GM23338 (cell line): ENCODE results near the gene GSDMA. TPM values are rescaled to one million over a fixed set of nuclear protein-coding genes. Genes with fewer than 3 reads are reported as not detected.

Source experiments
- ATAC-seq: fragments of 200-7000 bp; cut with Tn5 transposase; 3 replicates; pipeline ENCODE4 v1.9.1; 2020
- DNase-seq: peaks from one replicate; pipeline ENCODE4 v3.0.0-alpha.2; 2015; ENCODE audit warnings: low spot score
- H2AFZ ChIP-seq: fragments of 200-600 bp; sonication (generic); 2 replicates; pipeline ENCODE4 v1.8.0; 2016; ENCODE audit warnings: antibody characterized with exemption, mild to moderate bottlenecking, moderate library complexity
- H3F3A ChIP-seq: fragments of 200-600 bp; sonication (generic); replicated peaks from 2 replicates; pipeline ENCODE4 v1.8.0; 2017; ENCODE audit warnings: antibody characterized with exemption, mixed run types, low read depth
- H3K27ac ChIP-seq: fragments of 200-600 bp; sonication (generic); 2 replicates; pipeline ENCODE4 v1.6.1; 2016; ENCODE audit warnings: low read depth
- H3K27me3 ChIP-seq: fragments of 200-600 bp; sonication (generic); 2 replicates; pipeline ENCODE4 v1.8.0; 2016; ENCODE audit warnings: mild to moderate bottlenecking, mixed run types, moderate library complexity; ENCODE audit not compliant: insufficient read depth
- H3K36me3 ChIP-seq: fragments of 200-600 bp; sonication (generic); 2 replicates; pipeline ENCODE4 v1.8.0; 2016; ENCODE audit warnings: mild to moderate bottlenecking; ENCODE audit not compliant: insufficient read depth
- H3K4me1 ChIP-seq: fragments of 200-600 bp; sonication (generic); 2 replicates; pipeline ENCODE4 v1.8.0; 2016; ENCODE audit warnings: mild to moderate bottlenecking, moderate library complexity; ENCODE audit not compliant: insufficient read depth
- H3K4me2 ChIP-seq: fragments of 200-600 bp; sonication (generic); 2 replicates; pipeline ENCODE4 v1.7.1; 2017; ENCODE audit warnings: mixed run types
- H3K4me3 ChIP-seq: fragments of 200-600 bp; sonication (generic); 2 replicates; pipeline ENCODE4 v1.6.1; 2016; ENCODE audit warnings: mixed run types
- H3K79me2 ChIP-seq: fragments of 200-600 bp; sonication (generic); replicated peaks from 2 replicates; pipeline ENCODE4 v1.8.0; 2017; ENCODE audit warnings: mild to moderate bottlenecking; ENCODE audit not compliant: insufficient read depth
- H3K9me2 ChIP-seq: fragments of 200-600 bp; sonication (generic); 2 replicates; pipeline ENCODE4 v1.8.0; 2017; ENCODE audit not compliant: insufficient read depth
- H4K20me1 ChIP-seq: fragments of 200-600 bp; sonication (generic); replicated peaks from 2 replicates; pipeline ENCODE4 v1.8.0; 2017; ENCODE audit warnings: mild to moderate bottlenecking; ENCODE audit not compliant: insufficient read depth
- H3K27ac Mint-ChIP-seq: 2 replicates; pipeline ENCODE4 v1.8.0; 2020; ENCODE audit warnings: inconsistent platforms, mild to moderate bottlenecking, moderate library complexity, mixed read lengths
- H3K27me3 Mint-ChIP-seq: 3 replicates; pipeline ENCODE4 v1.8.0; 2022; ENCODE audit warnings: low read depth, mild to moderate bottlenecking, moderate library complexity, mixed read lengths, inconsistent platforms; ENCODE audit not compliant: insufficient read depth, poor library complexity
- H3K36me3 Mint-ChIP-seq: 3 replicates; pipeline ENCODE4 v1.8.0; 2021; ENCODE audit warnings: low read depth, mild to moderate bottlenecking, inconsistent platforms, moderate library complexity, mixed read lengths
- H3K4me1 Mint-ChIP-seq: 3 replicates; pipeline ENCODE4 v1.8.0; 2020; ENCODE audit warnings: mild to moderate bottlenecking, inconsistent platforms, mixed read lengths
- H3K4me3 Mint-ChIP-seq: 3 replicates; pipeline ENCODE4 v1.8.0; 2021; ENCODE audit warnings: moderate library complexity, mild to moderate bottlenecking, inconsistent platforms, mixed read lengths
- H3K9me3 Mint-ChIP-seq: 3 replicates; pipeline ENCODE4 v1.8.0; 2020; ENCODE audit warnings: moderate library complexity, mild to moderate bottlenecking, inconsistent platforms, mixed read lengths
- CREB1 ChIP-seq: fragments of 250-450 bp; sonication (Bioruptor Pico); IDR thresholded peaks from 2 replicates; pipeline ENCODE4 v1.5.0; 2020; ENCODE audit warnings: low read depth, mild to moderate bottlenecking, moderate library complexity
- EZH2 ChIP-seq: fragments of 200-600 bp; sonication (generic); IDR thresholded peaks from one replicate; pipeline ENCODE4 v1.8.0; 2017; ENCODE audit warnings: antibody characterized with exemption, mild to moderate bottlenecking, low read depth; ENCODE audit not compliant: unreplicated experiment
- EZH2phosphoT487 ChIP-seq: fragments of 200-600 bp; sonication (generic); IDR thresholded peaks from one replicate; pipeline ENCODE4 v1.8.1; 2018; ENCODE audit warnings: antibody characterized with exemption; ENCODE audit not compliant: unreplicated experiment
- JUNB ChIP-seq: IDR thresholded peaks from one replicate; pipeline ENCODE4 v1.6.1; 2016; ENCODE audit warnings: antibody characterized with exemption; ENCODE audit not compliant: unreplicated experiment
- NANOG ChIP-seq: IDR thresholded peaks from 2 replicates; pipeline ENCODE4 v1.6.1; 2016; ENCODE audit warnings: antibody characterized with exemption, borderline replicate concordance
- POLR2AphosphoS5 ChIP-seq: IDR thresholded peaks from 2 replicates; pipeline ENCODE4 v1.6.1; 2016; ENCODE audit warnings: antibody characterized with exemption, low read depth
- STAT1 ChIP-seq: IDR thresholded peaks from one replicate; pipeline ENCODE4 v1.6.1; 2016; ENCODE audit warnings: antibody characterized with exemption; ENCODE audit not compliant: unreplicated experiment
- ZNF114 ChIP-seq: fragments of 250-450 bp; sonication (Bioruptor Pico); IDR thresholded peaks from 2 replicates; pipeline ENCODE4 v1.5.0; 2020; ENCODE audit warnings: mild to moderate bottlenecking, moderate library complexity
- ZNF331 ChIP-seq: fragments of 250-450 bp; sonication (Bioruptor Pico); IDR thresholded peaks from 2 replicates; pipeline ENCODE4 v1.5.0; 2020; ENCODE audit warnings: low read depth, mild to moderate bottlenecking, moderate library complexity
- polyA plus RNA-seq: library from polyadenylated mRNA; unstranded; fragments of >200 nt; fragmentation: Nextera tagmentation; extraction: Ambion mirVana; gene quantifications from 2 replicates; pipeline ENCODE4 v1.2.1, GENCODE V29; 2016
- total RNA-seq: library from RNA; depleted of rRNA; stranded (reverse); fragments of >200 nt; shearing (Covaris generic); gene quantifications from 2 replicates; pipeline ENCODE4 v1.2.3, GENCODE V29; 2014
- TF ChIP-seq, protein P1 (sequence below), 2 experiments: fragments of 200-600 bp in 1 of 2; sonication (generic) in 1 of 2; conservative IDR thresholded peaks; 2 replicates each; pipeline versions ENCODE4 v1.5.1 to v1.6.1; 2016 to 2017; ENCODE audit warnings: antibody characterized with exemption in 2 of 2, low read depth in 2 of 2, mild to moderate bottlenecking in 2 of 2, moderate library complexity in 1 of 2
- TF ChIP-seq, protein P2 (sequence below): IDR thresholded peaks from one replicate; pipeline ENCODE4 v1.6.1; 2018; ENCODE audit warnings: antibody characterized with exemption; ENCODE audit not compliant: unreplicated experiment
- TF ChIP-seq, protein P3 (sequence below): IDR thresholded peaks from 2 replicates; pipeline ENCODE4 v1.6.1; 2016; ENCODE audit warnings: antibody characterized with exemption
- TF ChIP-seq, protein P4 (sequence below): fragments of 250-450 bp; sonication (Bioruptor Pico); IDR thresholded peaks from 2 replicates; pipeline ENCODE4 v1.5.0; 2020; ENCODE audit warnings: mild to moderate bottlenecking, moderate library complexity

GSDMA gene
- total and polyA plus RNA-seq, 2 experiments from 2014 or later: not detected

DNA sequence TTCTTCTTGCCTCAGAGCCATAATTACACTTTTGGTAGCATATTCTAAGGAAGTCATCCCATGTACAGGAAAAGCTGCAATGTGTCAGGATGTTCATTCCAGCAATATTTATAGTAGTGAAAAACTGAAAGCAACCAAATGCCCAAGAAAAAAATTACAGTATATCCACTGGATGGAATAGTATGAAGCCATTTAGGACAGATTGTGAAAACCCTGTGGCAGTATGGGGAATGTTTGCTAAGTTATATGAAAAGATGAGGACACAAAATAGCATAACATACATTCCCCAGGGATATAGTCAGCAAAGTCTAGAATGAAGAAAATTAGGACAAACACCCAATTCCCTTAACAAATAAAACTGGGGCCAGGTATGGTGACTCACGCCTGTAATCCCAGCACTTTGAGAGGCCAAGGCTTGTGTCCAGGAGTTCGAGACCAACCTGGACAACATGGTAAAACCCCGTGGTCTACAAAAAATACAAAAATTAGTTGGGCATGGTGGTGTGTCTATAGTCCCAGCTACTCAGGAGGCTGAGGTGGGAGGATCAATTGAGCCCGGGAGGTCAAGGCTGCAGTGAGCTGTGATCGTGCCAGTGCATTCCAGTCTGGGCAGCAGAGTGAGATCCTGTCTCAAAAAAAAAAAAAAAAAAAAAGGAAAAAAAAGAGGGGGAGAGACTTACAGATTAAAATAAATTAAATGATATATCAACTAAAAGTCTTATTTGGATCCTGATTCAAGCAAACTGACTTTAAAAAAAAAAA is 33.0 kb upstream of the GSDMA start:
- Histone ChIP-seq H3K4me3 (no peak overlapping the region), H3K36me3 (no peaks in the 10 kb centered on the region), H3K27me3 (no peaks in the 10 kb centered on the region), H3K4me2 (no peak overlapping the region), H3K9me2 (no peaks in the 10 kb centered on the region), H3K27ac (no peak overlapping the region), H2AFZ (no peak overlapping the region), H3F3A (peaks cover 7% of the 10 kb centered on the region), H3K4me1 (peaks cover 26% of the 10 kb centered on the region), H3K79me2 (peaks cover 24% of the 10 kb centered on the region), H4K20me1 (peaks cover 13% of the 10 kb centered on the region)
- Mint-ChIP-seq H3K36me3 (peaks cover 2% of the 10 kb centered on the region; the same call in 1 of the 3 replicates), H3K4me3 (0 out of 3 replicates have a peak overlapping the region, but pooled peaks have one; percentile 10), H3K27me3 (peaks cover 5% of the 10 kb centered on the region), H3K4me1 (peaks cover 45% of the 10 kb centered on the region), H3K27ac (no peak overlapping the region), H3K9me3 (no peaks in the 10 kb centered on the region)
- TF ChIP-seq ZNF114 (CRISPR knock-in tag) (no peak), EZH2 (no peak), POLR2AphosphoS5 (no peak), ZNF331 (CRISPR knock-in tag) (no peak), CREB1 (no peak), JUNB (no peak), NANOG (no peak), STAT1 (no peak), EZH2phosphoT487 (no peak)
- TF ChIP-seq, protein P1, sequence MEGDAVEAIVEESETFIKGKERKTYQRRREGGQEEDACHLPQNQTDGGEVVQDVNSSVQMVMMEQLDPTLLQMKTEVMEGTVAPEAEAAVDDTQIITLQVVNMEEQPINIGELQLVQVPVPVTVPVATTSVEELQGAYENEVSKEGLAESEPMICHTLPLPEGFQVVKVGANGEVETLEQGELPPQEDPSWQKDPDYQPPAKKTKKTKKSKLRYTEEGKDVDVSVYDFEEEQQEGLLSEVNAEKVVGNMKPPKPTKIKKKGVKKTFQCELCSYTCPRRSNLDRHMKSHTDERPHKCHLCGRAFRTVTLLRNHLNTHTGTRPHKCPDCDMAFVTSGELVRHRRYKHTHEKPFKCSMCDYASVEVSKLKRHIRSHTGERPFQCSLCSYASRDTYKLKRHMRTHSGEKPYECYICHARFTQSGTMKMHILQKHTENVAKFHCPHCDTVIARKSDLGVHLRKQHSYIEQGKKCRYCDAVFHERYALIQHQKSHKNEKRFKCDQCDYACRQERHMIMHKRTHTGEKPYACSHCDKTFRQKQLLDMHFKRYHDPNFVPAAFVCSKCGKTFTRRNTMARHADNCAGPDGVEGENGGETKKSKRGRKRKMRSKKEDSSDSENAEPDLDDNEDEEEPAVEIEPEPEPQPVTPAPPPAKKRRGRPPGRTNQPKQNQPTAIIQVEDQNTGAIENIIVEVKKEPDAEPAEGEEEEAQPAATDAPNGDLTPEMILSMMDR (conservative IDR thresholded peaks at IDR 0.05; ENCODE audit: low read depth in 2 of 2): no peak
- TF ChIP-seq, protein P2, sequence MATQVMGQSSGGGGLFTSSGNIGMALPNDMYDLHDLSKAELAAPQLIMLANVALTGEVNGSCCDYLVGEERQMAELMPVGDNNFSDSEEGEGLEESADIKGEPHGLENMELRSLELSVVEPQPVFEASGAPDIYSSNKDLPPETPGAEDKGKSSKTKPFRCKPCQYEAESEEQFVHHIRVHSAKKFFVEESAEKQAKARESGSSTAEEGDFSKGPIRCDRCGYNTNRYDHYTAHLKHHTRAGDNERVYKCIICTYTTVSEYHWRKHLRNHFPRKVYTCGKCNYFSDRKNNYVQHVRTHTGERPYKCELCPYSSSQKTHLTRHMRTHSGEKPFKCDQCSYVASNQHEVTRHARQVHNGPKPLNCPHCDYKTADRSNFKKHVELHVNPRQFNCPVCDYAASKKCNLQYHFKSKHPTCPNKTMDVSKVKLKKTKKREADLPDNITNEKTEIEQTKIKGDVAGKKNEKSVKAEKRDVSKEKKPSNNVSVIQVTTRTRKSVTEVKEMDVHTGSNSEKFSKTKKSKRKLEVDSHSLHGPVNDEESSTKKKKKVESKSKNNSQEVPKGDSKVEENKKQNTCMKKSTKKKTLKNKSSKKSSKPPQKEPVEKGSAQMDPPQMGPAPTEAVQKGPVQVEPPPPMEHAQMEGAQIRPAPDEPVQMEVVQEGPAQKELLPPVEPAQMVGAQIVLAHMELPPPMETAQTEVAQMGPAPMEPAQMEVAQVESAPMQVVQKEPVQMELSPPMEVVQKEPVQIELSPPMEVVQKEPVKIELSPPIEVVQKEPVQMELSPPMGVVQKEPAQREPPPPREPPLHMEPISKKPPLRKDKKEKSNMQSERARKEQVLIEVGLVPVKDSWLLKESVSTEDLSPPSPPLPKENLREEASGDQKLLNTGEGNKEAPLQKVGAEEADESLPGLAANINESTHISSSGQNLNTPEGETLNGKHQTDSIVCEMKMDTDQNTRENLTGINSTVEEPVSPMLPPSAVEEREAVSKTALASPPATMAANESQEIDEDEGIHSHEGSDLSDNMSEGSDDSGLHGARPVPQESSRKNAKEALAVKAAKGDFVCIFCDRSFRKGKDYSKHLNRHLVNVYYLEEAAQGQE: no peak
- TF ChIP-seq, protein P3, sequence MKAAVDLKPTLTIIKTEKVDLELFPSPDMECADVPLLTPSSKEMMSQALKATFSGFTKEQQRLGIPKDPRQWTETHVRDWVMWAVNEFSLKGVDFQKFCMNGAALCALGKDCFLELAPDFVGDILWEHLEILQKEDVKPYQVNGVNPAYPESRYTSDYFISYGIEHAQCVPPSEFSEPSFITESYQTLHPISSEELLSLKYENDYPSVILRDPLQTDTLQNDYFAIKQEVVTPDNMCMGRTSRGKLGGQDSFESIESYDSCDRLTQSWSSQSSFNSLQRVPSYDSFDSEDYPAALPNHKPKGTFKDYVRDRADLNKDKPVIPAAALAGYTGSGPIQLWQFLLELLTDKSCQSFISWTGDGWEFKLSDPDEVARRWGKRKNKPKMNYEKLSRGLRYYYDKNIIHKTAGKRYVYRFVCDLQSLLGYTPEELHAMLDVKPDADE: no peak
- TF ChIP-seq, protein P4, sequence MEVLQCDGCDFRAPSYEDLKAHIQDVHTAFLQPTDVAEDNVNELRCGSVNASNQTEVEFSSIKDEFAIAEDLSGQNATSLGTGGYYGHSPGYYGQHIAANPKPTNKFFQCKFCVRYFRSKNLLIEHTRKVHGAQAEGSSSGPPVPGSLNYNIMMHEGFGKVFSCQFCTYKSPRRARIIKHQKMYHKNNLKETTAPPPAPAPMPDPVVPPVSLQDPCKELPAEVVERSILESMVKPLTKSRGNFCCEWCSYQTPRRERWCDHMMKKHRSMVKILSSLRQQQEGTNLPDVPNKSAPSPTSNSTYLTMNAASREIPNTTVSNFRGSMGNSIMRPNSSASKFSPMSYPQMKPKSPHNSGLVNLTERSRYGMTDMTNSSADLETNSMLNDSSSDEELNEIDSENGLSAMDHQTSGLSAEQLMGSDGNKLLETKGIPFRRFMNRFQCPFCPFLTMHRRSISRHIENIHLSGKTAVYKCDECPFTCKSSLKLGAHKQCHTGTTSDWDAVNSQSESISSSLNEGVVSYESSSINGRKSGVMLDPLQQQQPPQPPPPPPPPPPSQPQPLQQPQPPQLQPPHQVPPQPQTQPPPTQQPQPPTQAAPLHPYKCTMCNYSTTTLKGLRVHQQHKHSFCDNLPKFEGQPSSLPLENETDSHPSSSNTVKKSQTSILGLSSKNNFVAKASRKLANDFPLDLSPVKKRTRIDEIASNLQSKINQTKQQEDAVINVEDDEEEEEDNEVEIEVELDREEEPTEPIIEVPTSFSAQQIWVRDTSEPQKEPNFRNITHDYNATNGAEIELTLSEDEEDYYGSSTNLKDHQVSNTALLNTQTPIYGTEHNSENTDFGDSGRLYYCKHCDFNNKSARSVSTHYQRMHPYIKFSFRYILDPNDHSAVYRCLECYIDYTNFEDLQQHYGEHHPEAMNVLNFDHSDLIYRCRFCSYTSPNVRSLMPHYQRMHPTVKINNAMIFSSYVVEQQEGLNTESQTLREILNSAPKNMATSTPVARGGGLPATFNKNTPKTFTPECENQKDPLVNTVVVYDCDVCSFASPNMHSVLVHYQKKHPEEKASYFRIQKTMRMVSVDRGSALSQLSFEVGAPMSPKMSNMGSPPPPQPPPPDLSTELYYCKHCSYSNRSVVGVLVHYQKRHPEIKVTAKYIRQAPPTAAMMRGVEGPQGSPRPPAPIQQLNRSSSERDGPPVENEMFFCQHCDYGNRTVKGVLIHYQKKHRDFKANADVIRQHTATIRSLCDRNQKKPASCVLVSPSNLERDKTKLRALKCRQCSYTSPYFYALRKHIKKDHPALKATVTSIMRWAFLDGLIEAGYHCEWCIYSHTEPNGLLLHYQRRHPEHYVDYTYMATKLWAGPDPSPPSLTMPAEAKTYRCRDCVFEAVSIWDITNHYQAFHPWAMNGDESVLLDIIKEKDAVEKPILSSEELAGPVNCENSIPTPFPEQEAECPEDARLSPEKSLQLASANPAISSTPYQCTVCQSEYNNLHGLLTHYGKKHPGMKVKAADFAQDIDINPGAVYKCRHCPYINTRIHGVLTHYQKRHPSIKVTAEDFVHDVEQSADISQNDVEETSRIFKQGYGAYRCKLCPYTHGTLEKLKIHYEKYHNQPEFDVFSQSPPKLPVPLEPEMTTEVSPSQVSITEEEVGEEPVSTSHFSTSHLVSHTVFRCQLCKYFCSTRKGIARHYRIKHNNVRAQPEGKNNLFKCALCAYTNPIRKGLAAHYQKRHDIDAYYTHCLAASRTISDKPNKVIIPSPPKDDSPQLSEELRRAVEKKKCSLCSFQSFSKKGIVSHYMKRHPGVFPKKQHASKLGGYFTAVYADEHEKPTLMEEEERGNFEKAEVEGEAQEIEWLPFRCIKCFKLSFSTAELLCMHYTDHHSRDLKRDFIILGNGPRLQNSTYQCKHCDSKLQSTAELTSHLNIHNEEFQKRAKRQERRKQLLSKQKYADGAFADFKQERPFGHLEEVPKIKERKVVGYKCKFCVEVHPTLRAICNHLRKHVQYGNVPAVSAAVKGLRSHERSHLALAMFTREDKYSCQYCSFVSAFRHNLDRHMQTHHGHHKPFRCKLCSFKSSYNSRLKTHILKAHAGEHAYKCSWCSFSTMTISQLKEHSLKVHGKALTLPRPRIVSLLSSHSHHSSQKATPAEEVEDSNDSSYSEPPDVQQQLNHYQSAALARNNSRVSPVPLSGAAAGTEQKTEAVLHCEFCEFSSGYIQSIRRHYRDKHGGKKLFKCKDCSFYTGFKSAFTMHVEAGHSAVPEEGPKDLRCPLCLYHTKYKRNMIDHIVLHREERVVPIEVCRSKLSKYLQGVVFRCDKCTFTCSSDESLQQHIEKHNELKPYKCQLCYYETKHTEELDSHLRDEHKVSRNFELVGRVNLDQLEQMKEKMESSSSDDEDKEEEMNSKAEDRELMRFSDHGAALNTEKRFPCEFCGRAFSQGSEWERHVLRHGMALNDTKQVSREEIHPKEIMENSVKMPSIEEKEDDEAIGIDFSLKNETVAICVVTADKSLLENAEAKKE (CRISPR knock-in tag): no peak
- ATAC-seq (no peak), DNase-seq (no peak)
